Ishikawa (cell line): ENCODE results near the gene RAET1G.

Experiments
- CEBPB ChIP-seq: IDR thresholded peaks from 2 replicates; pipeline ENCODE4 v1.6.1; 2012
- EGR1 ChIP-seq: IDR thresholded peaks from 2 replicates; pipeline ENCODE4 v1.6.1; 2012
- NFIC ChIP-seq: IDR thresholded peaks from 2 replicates; pipeline ENCODE4 v1.6.1; 2012

RAET1G gene

GRCh38 chr6:149867876-149868640 lies 54.9 kb downstream of the RAET1G start:
- TF ChIP-seq NFIC (no peak), EGR1 (no peak), CEBPB (0 out of 2 replicates have a peak, but pooled peaks have one; percentile 30)
